Mucosa of rectum (tissue), 2 donors: Measurements from ENCODE around the gene NLGN2.
A peak's percentile ranks its signal among the peaks of the same experiment; 100 is the strongest.

ENCODE experiments used
- H3K27ac ChIP-seq, 2 donors: one replicate each; pipeline ENCODE4 v1.7.0; 2013; ENCODE audit warnings: inconsistent platforms in 2 of 2, low read depth in 2 of 2, low read length in 2 of 2
- H3K27me3 ChIP-seq, 2 donors: one replicate each; pipeline ENCODE4 v1.7.0; 2013; ENCODE audit warnings: low read length in 2 of 2; ENCODE audit not compliant: control insufficient read depth in 2 of 2, insufficient read depth in 2 of 2
- H3K36me3 ChIP-seq, 2 donors: one replicate each; pipeline ENCODE4 v1.7.0; 2013; ENCODE audit warnings: low read length in 2 of 2; ENCODE audit not compliant: control insufficient read depth in 2 of 2, insufficient read depth in 2 of 2
- H3K4me1 ChIP-seq, 2 donors: one replicate each; pipeline ENCODE4 v1.7.0; 2013; ENCODE audit warnings: low read length in 2 of 2, mild to moderate bottlenecking in 1 of 2; ENCODE audit not compliant: control insufficient read depth in 2 of 2, insufficient read depth in 2 of 2
- H3K4me3 ChIP-seq, 2 donors: one replicate each; pipeline ENCODE4 v1.7.0; 2013; ENCODE audit warnings: low read length in 2 of 2
- H3K9ac ChIP-seq, 2 donors: one replicate each; pipeline ENCODE4 v1.7.0; 2013; ENCODE audit warnings: low read length in 2 of 2, low read depth in 1 of 2, mild to moderate bottlenecking in 1 of 2
- H3K9me3 ChIP-seq, 2 donors: one replicate each; pipeline ENCODE4 v1.7.0; 2013; ENCODE audit warnings: low read length in 2 of 2; ENCODE audit not compliant: control insufficient read depth in 2 of 2
- donor health status: healthy.
- donor health status: Normal muscosa, but diverticular disease.

Gene NLGN2

GRCh38 chr17:7404737-7405349, 2.8 kb upstream of the NLGN2 start:
- H3K36me3 ChIP-seq = no peaks in the 10 kb centered on the region
- peak overlapping the region; percentile 66 to 92 for H3K27ac ChIP-seq
- peaks cover 0 to 12% of the 10 kb centered on the region in 2 donors for H3K27me3 ChIP-seq
- peaks cover 6 to 7% of the 10 kb centered on the region in 2 donors for H3K4me1 ChIP-seq
- peak overlapping the region; percentile 28 to 52 for H3K9ac ChIP-seq
- peak overlapping the region; percentile 82 to 91 for H3K4me3 ChIP-seq
- no peaks in the 10 kb centered on the region for H3K9me3 ChIP-seq

DNA sequence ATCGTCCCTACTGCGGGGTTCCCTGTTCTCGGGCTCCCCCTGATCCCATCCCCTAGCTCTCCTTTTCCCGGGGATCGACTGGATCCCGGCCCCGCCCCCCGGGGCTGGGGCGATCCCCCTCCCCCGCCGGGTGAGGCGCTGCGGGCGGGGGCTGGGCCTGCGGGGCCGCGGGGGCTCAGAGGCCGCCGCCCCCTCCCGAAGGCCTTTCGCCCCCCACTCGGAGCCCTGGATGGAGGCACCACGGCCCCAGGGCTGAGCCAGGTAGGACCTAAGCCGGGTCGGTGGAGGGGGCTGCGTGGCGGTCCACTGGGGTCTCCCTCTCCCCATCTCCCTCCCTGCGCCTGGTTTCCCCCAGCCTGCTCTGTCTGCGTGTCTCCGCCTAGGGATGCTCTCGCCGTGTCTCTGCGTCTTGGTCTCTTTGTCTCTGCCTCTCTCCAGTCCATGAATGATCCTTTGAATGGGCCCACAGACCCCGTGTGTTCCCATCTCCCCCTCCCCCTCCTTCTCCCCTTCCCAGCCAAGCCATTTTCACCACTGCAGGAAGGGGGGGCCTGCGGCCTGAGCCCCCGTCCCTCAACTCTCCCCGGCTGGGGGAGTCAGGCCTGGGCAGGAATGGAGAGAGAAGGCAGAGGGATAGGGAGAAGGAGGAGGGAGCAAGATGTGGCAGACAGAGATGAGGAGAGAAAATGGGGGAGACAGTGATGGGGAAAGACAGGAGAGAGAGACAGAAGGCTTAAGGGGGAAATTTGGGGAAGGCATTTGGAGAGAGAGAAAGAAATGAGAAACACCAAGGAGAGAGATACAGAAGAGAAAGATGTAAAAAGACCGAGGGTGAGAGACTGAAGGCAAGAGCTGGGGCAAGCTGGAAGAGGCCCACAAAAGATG, 2.1 kb upstream of the NLGN2 start:
- Histone ChIP-seq H3K9me3 (no peaks in the 10 kb centered on the region), H3K4me1 (peaks cover 6 to 7% of the 10 kb centered on the region in 2 donors), H3K36me3 (no peaks in the 10 kb centered on the region), H3K4me3 (peak overlapping the region; percentile 63 to 82), H3K27me3 (peaks cover 0 to 12% of the 10 kb centered on the region in 2 donors), H3K27ac (peak overlapping the region in 1 of 2 donors; percentile 92), H3K9ac (peak overlapping the region; percentile 28 to 52)

- no peak overlapping the region for H3K4me3 ChIP-seq
- no peaks in the 10 kb centered on the region for H3K9me3 ChIP-seq
- no peak overlapping the region for H3K27ac ChIP-seq
- H3K27me3 ChIP-seq = peaks cover 0 to 12% of the 10 kb centered on the region in 2 donors
- peaks cover 6 to 7% of the 10 kb centered on the region in 2 donors for H3K4me1 ChIP-seq
- no peaks in the 10 kb centered on the region for H3K36me3 ChIP-seq
- H3K9ac ChIP-seq = no peak overlapping the region
These were observed 1.3 kb upstream of the NLGN2 start for GRCh38 chr17:7406235-7406825.

- Histone ChIP-seq H3K27ac (no peak overlapping the region), H3K27me3 (peaks cover 0 to 12% of the 10 kb centered on the region in 2 donors), H3K4me1 (peaks cover 6 to 7% of the 10 kb centered on the region in 2 donors), H3K36me3 (no peaks in the 10 kb centered on the region), H3K9me3 (no peaks in the 10 kb centered on the region), H3K9ac (no peak overlapping the region), H3K4me3 (no peak overlapping the region)
These were observed 563 bp upstream of the NLGN2 start for GRCh38 chr17:7407082-7407481.

- Histone ChIP-seq H3K36me3 (no peaks in the 10 kb centered on the region), H3K27ac (no peak overlapping the region), H3K4me1 (no peaks in the 10 kb centered on the region), H3K27me3 (peaks cover 0 to 12% of the 10 kb centered on the region in 2 donors), H3K9ac (no peak overlapping the region), H3K9me3 (no peaks in the 10 kb centered on the region), H3K4me3 (no peak overlapping the region)
These were observed 645 bp downstream of the NLGN2 start for GRCh38 chr17:7408252-7408727.

DNA sequence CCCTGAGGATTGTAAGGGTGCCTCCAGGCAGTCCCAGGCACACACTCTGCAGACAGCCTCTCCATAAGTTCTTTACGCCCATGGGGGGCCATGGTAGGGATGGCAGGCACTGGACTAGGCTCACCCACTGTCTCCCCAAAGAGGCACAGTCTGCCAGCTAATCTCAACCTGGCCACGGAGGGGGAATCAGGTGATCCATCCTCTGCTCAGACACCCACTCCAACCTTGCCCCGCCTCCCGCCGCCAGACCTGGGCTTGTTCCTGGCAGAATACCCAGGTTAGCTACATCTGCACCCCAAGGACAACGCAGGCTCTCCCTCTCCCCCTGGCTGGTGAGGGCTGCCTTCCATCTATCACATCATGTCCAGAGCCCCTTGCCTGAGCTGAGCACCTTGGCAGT, 1.2 kb downstream of the NLGN2 start:
- H3K9ac ChIP-seq = no peak overlapping the region
- H3K27me3 ChIP-seq = peaks cover 0 to 12% of the 10 kb centered on the region in 2 donors

DNA sequence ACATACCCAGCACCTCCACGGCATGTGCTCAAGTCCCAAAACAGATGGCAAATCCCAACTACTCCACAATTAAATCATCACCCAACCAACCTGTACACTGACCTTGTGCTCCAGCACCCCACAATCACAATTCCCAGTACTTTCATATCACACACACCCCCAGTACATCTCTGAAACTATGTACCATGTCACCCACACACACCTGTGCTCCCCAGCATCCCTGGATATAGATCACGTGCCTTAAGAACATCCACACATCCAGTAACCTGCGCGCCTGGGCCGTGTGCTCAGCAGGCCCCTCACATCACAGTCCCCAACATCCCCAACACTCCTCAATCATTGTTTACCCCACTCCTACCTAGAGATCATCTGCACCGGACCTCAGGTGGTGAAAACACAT, 2.1 kb downstream of the NLGN2 start:
- Histone ChIP-seq H3K9me3 (no peaks in the 10 kb centered on the region), H3K27ac (no peak overlapping the region), H3K27me3 (peaks cover 0 to 12% of the 10 kb centered on the region in 2 donors), H3K9ac (no peak overlapping the region), H3K4me3 (no peak overlapping the region), H3K4me1 (no peaks in the 10 kb centered on the region), H3K36me3 (no peaks in the 10 kb centered on the region)

More for the DNA sequence above, 1.2 kb downstream of the NLGN2 start:
- Histone ChIP-seq H3K4me3 (no peak overlapping the region), H3K36me3 (no peaks in the 10 kb centered on the region), H3K4me1 (no peaks in the 10 kb centered on the region), H3K9me3 (no peaks in the 10 kb centered on the region), H3K27ac (no peak overlapping the region)

GRCh38 chr17:7410634-7411426, 3.2 kb downstream of the NLGN2 start:
- H3K27ac ChIP-seq = no peak overlapping the region
- H3K9ac ChIP-seq = no peak overlapping the region
- H3K36me3 ChIP-seq = no peaks in the 10 kb centered on the region
- H3K27me3 ChIP-seq = peaks cover 0 to 8% of the 10 kb centered on the region in 2 donors
- H3K4me3 ChIP-seq = no peak overlapping the region
- H3K9me3 ChIP-seq = no peaks in the 10 kb centered on the region
- no peaks in the 10 kb centered on the region for H3K4me1 ChIP-seq

GRCh38 chr17:7411427-7411750, 3.7 kb downstream of the NLGN2 start:
- Histone ChIP-seq H3K27ac (no peak overlapping the region), H3K36me3 (no peaks in the 10 kb centered on the region), H3K4me1 (no peaks in the 10 kb centered on the region), H3K4me3 (no peak overlapping the region), H3K27me3 (peaks cover 0 to 3% of the 10 kb centered on the region in 2 donors), H3K9ac (no peak overlapping the region), H3K9me3 (no peaks in the 10 kb centered on the region)
